HepG2 (cell line): ENCODE data around the gene EML2.

Experiments used
- CBX5 ChIP-seq: sonication (generic); formaldehyde crosslinking; IDR thresholded peaks from 2 replicates; pipeline ENCODE4 v1.4.0; 2020; ENCODE audit warnings: missing genetic modification reagents, borderline replicate concordance
- CTCF ChIP-seq: sonication (generic); formaldehyde crosslinking; IDR thresholded peaks from 2 replicates; pipeline ENCODE4 v1.5.0; 2020; ENCODE audit warnings: mild to moderate bottlenecking, missing genetic modification reagents, moderate library complexity
- EHMT2 ChIP-seq: fragments of 200-600 bp; sonication (generic); IDR thresholded peaks from 2 replicates; pipeline ENCODE4 v1.7.0; 2017; ENCODE audit warnings: antibody characterized with exemption, low read depth, low read length, borderline replicate concordance
- JUND ChIP-seq: sonication (generic); formaldehyde crosslinking; IDR thresholded peaks from 2 replicates; pipeline ENCODE4 v1.8.0; 2022; ENCODE audit warnings: mild to moderate bottlenecking, missing genetic modification reagents
- MEIS2 ChIP-seq: sonication (generic); formaldehyde crosslinking; IDR thresholded peaks from 2 replicates; pipeline ENCODE4 v1.9.0; 2021; ENCODE audit warnings: mild to moderate bottlenecking, missing genetic modification reagents
- SRSF4 ChIP-seq: fragments of 200-400 bp; formaldehyde crosslinking; IDR thresholded peaks from one replicate; pipeline ENCODE4 v1.6.1; 2018; ENCODE audit warnings: mild to moderate bottlenecking, low read depth, low read length, moderate library complexity; ENCODE audit not compliant: poor library complexity, severe bottlenecking
- TCF7L2 ChIP-seq: IDR thresholded peaks from 2 replicates; pipeline ENCODE4 v1.6.1; 2011; ENCODE audit warnings: mild to moderate bottlenecking, low read depth, low read length, moderate library complexity
- ZBTB1 ChIP-seq: sonication (generic); formaldehyde crosslinking; IDR thresholded peaks from 2 replicates; pipeline ENCODE4 v1.4.0; 2020; ENCODE audit warnings: missing genetic modification reagents, borderline replicate concordance
- ZBTB21 ChIP-seq: sonication (generic); formaldehyde crosslinking; IDR thresholded peaks from 2 replicates; pipeline ENCODE4 v1.4.0; 2020; ENCODE audit warnings: missing genetic modification reagents
- ZNF251 ChIP-seq: sonication (generic); formaldehyde crosslinking; IDR thresholded peaks from 2 replicates; pipeline ENCODE4 v1.9.0; 2021; ENCODE audit warnings: mild to moderate bottlenecking, missing genetic modification reagents
- ZNF468 ChIP-seq: sonication (generic); formaldehyde crosslinking; IDR thresholded peaks from 2 replicates; pipeline ENCODE4 v1.8.0; 2022; ENCODE audit warnings: mild to moderate bottlenecking, moderate library complexity, missing genetic modification reagents
- ZSCAN9 ChIP-seq: IDR thresholded peaks from 2 replicates; pipeline ENCODE4 v1.6.1; 2016; ENCODE audit warnings: borderline replicate concordance

- TF ChIP-seq TCF7L2 (no peak), ZBTB1 (CRISPR knock-in tag) (no peak), ZNF468 (CRISPR knock-in tag) (no peak), CTCF (CRISPR knock-in tag) (peak; percentile 37), ZSCAN9 (CRISPR knock-in tag) (no peak), EHMT2 (no peak), ZNF251 (CRISPR knock-in tag) (no peak), ZBTB21 (CRISPR knock-in tag) (no peak), SRSF4 (no peak), MEIS2 (no peak), JUND (CRISPR knock-in tag) (no peak), CBX5 (no peak)
Measured at GRCh38 chr19:45657520-45658167, 18.4 kb upstream of the EML2 start.
